GM12891 (cell line): ENCODE results near the gene POU2AF1.

Source experiments
- POLR2A ChIP-seq: IDR thresholded peaks from 2 replicates; pipeline ENCODE4 v1.6.1; 2011; ENCODE audit warnings: low read depth, low read length, control low read depth
- POLR2AphosphoS5 ChIP-seq: IDR thresholded peaks from 2 replicates; pipeline ENCODE4 v1.6.1; 2011; ENCODE audit warnings: low read depth, low read length, control low read depth
- TAF1 ChIP-seq: IDR thresholded peaks from 2 replicates; pipeline ENCODE4 v1.6.1; 2011; ENCODE audit warnings: low read depth, low read length, control low read depth

- TF ChIP-seq POLR2A (no peak), POLR2AphosphoS5 (no peak), TAF1 (no peak)
These were observed 25.1 kb downstream of the POU2AF1 start for GRCh38 chr11:111353776-111354600.
